Hepatocyte (in vitro differentiated cells): ENCODE measurements around the gene LPCAT3. TPM values are rescaled to one million over a fixed set of nuclear protein-coding genes. Genes with fewer than 3 reads are reported as not detected.

Source experiments
- DNase-seq: peaks from one replicate; pipeline ENCODE4 v3.0.0-alpha.2; 2016; ENCODE audit warnings: low spot score
- H2AFZ ChIP-seq: fragments of 200-600 bp; sonication (generic); 2 replicates; pipeline ENCODE4 v1.6.0; 2016; ENCODE audit warnings: antibody characterized with exemption, mild to moderate bottlenecking
- H3K27ac ChIP-seq: fragments of 200-600 bp; sonication (generic); 2 replicates; pipeline ENCODE4 v1.5.1; 2016; ENCODE audit warnings: mild to moderate bottlenecking
- H3K27me3 ChIP-seq: fragments of 200-600 bp; sonication (generic); 2 replicates; pipeline ENCODE4 v1.6.1; 2016
- H3K36me3 ChIP-seq: fragments of 200-600 bp; sonication (generic); replicated peaks from 2 replicates; pipeline ENCODE4 v1.5.1; 2016; ENCODE audit warnings: low read depth; ENCODE audit not compliant: insufficient read depth
- H3K4me1 ChIP-seq: fragments of 200-600 bp; sonication (generic); 2 replicates; pipeline ENCODE4 v1.5.1; 2016; ENCODE audit warnings: mild to moderate bottlenecking, moderate library complexity; ENCODE audit not compliant: insufficient read depth
- H3K4me2 ChIP-seq: fragments of 200-600 bp; sonication (generic); 2 replicates; pipeline ENCODE4 v1.6.0; 2016
- H3K4me3 ChIP-seq: fragments of 200-600 bp; sonication (generic); 2 replicates; pipeline ENCODE4 v1.5.1; 2016; ENCODE audit warnings: mild to moderate bottlenecking
- H3K79me2 ChIP-seq: fragments of 200-600 bp; sonication (generic); 2 replicates; pipeline ENCODE4 v1.6.0; 2017; ENCODE audit warnings: mild to moderate bottlenecking
- H3K9me2 ChIP-seq: fragments of 200-600 bp; sonication (generic); replicated peaks from 2 replicates; pipeline ENCODE4 v1.6.0; 2017; ENCODE audit warnings: mild to moderate bottlenecking; ENCODE audit not compliant: insufficient read depth
- H3K9me3 ChIP-seq: fragments of 200-600 bp; sonication (generic); 2 replicates; pipeline ENCODE4 v1.5.1; 2016; ENCODE audit warnings: low read depth, mild to moderate bottlenecking
- H4K20me1 ChIP-seq: fragments of 200-600 bp; sonication (generic); 2 replicates; pipeline ENCODE4 v1.6.0; 2016; ENCODE audit warnings: mild to moderate bottlenecking; ENCODE audit not compliant: insufficient read depth, poor library complexity, severe bottlenecking
- CTCF ChIP-seq: fragments of 200-600 bp; sonication (generic); IDR thresholded peaks from 2 replicates; pipeline ENCODE4 v1.5.1; 2016; ENCODE audit warnings: antibody characterized with exemption, mild to moderate bottlenecking; ENCODE audit not compliant: poor library complexity
- EZH2 ChIP-seq: fragments of 200-600 bp; sonication (generic); IDR thresholded peaks from 2 replicates; pipeline ENCODE4 v1.6.1; 2016; ENCODE audit warnings: antibody characterized with exemption, mild to moderate bottlenecking, borderline replicate concordance
- EZH2phosphoT487 ChIP-seq: fragments of 200-600 bp; sonication (generic); IDR thresholded peaks from one replicate; pipeline ENCODE4 v1.6.1; 2018; ENCODE audit warnings: antibody characterized with exemption, mild to moderate bottlenecking, low read depth, moderate library complexity; ENCODE audit not compliant: unreplicated experiment, severe bottlenecking
- WGBS: methylation state at CpG from one replicate; pipeline ENCODE4 v1.1.6; 2016; ENCODE audit warnings: low lambda C conversion rate; ENCODE audit errors: missing lambda C conversion rate; 5-methylcytosine and 5-hydroxymethylcytosine counted together
- polyA plus RNA-seq: library from polyadenylated mRNA; unstranded; fragments of >200 nt; fragmentation: Nextera tagmentation; extraction: Ambion mirVana; gene quantifications from 2 replicates; pipeline ENCODE4 v1.2.1, GENCODE V29; 2016
- total RNA-seq: library from RNA; depleted of rRNA; stranded (reverse); fragments of >200 nt; gene quantifications from 2 replicates; pipeline ENCODE4 v1.2.3, GENCODE V29; 2014

The LPCAT3 gene
- total and polyA plus RNA-seq, 2 experiments from 2014 or later = 78.6 to 119 TPM

DNA sequence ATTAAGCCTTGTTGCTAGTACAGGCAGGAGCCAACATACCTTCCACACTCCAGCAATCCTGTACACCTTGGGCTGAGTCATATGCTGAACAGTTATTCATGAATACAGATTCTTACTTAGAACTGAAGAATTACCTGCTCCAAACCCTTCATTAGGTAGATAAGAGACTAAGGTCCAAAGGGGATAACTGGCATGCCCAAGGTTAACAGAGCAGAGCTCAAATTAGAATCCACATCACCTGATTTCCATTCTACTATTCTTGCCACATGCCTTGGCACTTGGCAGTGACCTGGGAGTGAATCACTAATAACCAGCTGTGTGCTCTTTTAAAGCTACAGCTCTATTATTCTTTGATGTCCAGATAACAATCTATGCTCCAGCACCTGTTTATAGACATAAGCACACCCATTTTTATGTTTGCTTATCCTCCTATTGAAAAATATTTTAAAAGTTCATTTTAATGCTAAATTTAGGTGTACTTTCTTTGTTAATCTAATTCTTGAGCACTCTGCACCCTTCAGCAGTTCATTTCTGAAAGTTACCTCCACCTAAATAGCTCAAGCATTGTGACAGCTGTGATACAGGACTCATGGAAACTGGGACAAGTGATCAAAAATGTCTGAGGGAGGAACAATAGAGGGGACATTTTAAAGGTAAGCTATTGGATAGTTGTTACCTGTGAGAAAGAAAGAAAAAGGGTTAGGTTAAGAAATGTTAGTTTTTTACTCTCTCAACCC lies 19.4 kb downstream of the LPCAT3 start:
- Histone ChIP-seq H3K4me1 (peaks cover 20% of the 10 kb centered on the region), H3K79me2 (peaks cover 23% of the 10 kb centered on the region), H3K9me3 (no peaks in the 10 kb centered on the region), H4K20me1 (no peaks in the 10 kb centered on the region), H3K9me2 (no peaks in the 10 kb centered on the region), H3K27ac (peak overlapping the region; percentile 85), H3K36me3 (no peaks in the 10 kb centered on the region), H3K4me2 (no peak overlapping the region), H2AFZ (no peak overlapping the region), H3K4me3 (no peak overlapping the region), H3K27me3 (no peaks in the 10 kb centered on the region)
- no peak for TF ChIP-seq CTCF
- no peak for TF ChIP-seq EZH2
- TF ChIP-seq EZH2phosphoT487 = no peak
- DNase-seq = peak; percentile 34

- Histone ChIP-seq H3K4me3 (no peak overlapping the region), H4K20me1 (no peaks in the 10 kb centered on the region), H2AFZ (no peak overlapping the region), H3K4me2 (no peak overlapping the region), H3K4me1 (peaks cover 20% of the 10 kb centered on the region), H3K27ac (peak overlapping the region; percentile 69), H3K9me2 (no peaks in the 10 kb centered on the region), H3K79me2 (peaks cover 34% of the 10 kb centered on the region), H3K9me3 (no peaks in the 10 kb centered on the region), H3K27me3 (no peaks in the 10 kb centered on the region), H3K36me3 (no peaks in the 10 kb centered on the region)
- TF ChIP-seq CTCF (no peak), EZH2 (no peak), EZH2phosphoT487 (no peak)
- WGBS = 0% methylated on average over 2 of the region's 2 CpGs
- DNase-seq = peak; percentile 71
Measured at GRCh38 chr12:6996040-6996441, 22.2 kb downstream of the LPCAT3 start.

GRCh38 chr12:6987956-6988553 lies 30.2 kb downstream of the LPCAT3 start:
- peaks cover 8% of the 10 kb centered on the region for H3K4me1 ChIP-seq
- no peaks in the 10 kb centered on the region for H3K27me3 ChIP-seq
- peak overlapping the region; percentile 37 for H3K4me2 ChIP-seq
- H3K9me2 ChIP-seq = no peaks in the 10 kb centered on the region
- H2AFZ ChIP-seq = no peak overlapping the region
- H3K27ac ChIP-seq = peak overlapping the region; percentile 84
- no peak overlapping the region for H3K4me3 ChIP-seq
- WGBS = 65% methylated on average over 11 of the region's 11 CpGs
- DNase-seq = peak; percentile 66
- H3K79me2 ChIP-seq = peaks cover 34% of the 10 kb centered on the region
- TF ChIP-seq CTCF (no peak), EZH2phosphoT487 (no peak), EZH2 (no peak)
- no peaks in the 10 kb centered on the region for H4K20me1 ChIP-seq
- H3K36me3 ChIP-seq = no peaks in the 10 kb centered on the region
- H3K9me3 ChIP-seq = no peaks in the 10 kb centered on the region
